GM18499 (cell line): ENCODE measurements around the gene UACA.

ENCODE experiments used
- ATAC-seq: cut with Tn5 transposase; IDR thresholded peaks from one replicate; pipeline ENCODE4 v1.9.1; 2021; ENCODE audit warnings: moderate number of reproducible peaks; ENCODE audit not compliant: insufficient read depth, unreplicated experiment

The UACA gene

DNA sequence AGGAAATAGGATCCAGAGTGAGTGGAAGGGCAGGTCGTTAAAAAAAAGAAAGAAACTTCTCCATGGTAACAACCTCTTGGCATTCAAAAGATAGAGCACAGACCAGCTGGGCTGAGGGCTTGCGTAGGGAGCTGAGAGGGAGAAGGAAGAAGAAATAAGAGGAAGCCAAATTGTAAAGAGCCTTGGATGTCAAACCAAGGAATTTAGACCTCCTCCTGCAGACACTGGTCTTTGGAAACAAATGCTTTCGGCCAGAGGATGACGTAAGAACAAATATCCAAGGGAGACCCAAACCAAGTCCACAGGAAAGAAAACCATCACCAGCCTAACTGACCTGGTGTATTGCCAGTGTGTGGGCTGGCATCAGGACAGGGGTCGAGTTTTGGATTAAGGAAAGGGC lies 155.2 kb downstream of the UACA start:
- no peak for ATAC-seq

GRCh38 chr15:70605606-70606410 lies 157.6 kb downstream of the UACA start:
- ATAC-seq: no peak

- ATAC-seq: no peak
Observed at GRCh38 chr15:70604666-70605315, 158.6 kb downstream of the UACA start.
